Measurements from ENCODE around the gene KIF5C.
"Not testable (repeated sequence)": the region's sequence is repeated elsewhere in the genome, so short reads cannot be mapped to it uniquely, and the experiment has no call there.

The KIF5C gene

GRCh38 chr2:148874868-148875341, at the start of gene KIF5C:
TSS of gene KIF5C (plus strand) at chr2:148875227. CDS start at chr2:148875618, 391 bp downstream.
- peak; percentile 76 to 78 for DNase-seq (ENCODE audit: low read depth in 2 of 2)

- no peak for DNase-seq (ENCODE audit: low read depth in 2 of 2)
These were observed 48.2 kb upstream of the KIF5C start for GRCh38 chr2:148826791-148827190.

- DNase-seq (ENCODE audit: low read depth in 2 of 2): no peak
These were observed 46.1 kb upstream of the KIF5C start for GRCh38 chr2:148828941-148829340.

GRCh38 chr2:148829618-148830017, 45.4 kb upstream of the KIF5C start:
- no peak for DNase-seq (ENCODE audit: low read depth in 2 of 2)

- no peak for DNase-seq (ENCODE audit: low read depth in 2 of 2)
These were observed 42.4 kb upstream of the KIF5C start for GRCh38 chr2:148832637-148833036.

- DNase-seq (ENCODE audit: low read depth in 2 of 2): no peak
These were observed 33.0 kb upstream of the KIF5C start for GRCh38 chr2:148842050-148842449.

- no peak for DNase-seq (ENCODE audit: low read depth in 2 of 2)
These were observed 26.9 kb upstream of the KIF5C start for GRCh38 chr2:148848146-148848545.

GRCh38 chr2:148853458-148853857, 21.6 kb upstream of the KIF5C start:
- DNase-seq (ENCODE audit: low read depth in 2 of 2): no peak

GRCh38 chr2:148860037-148860436, 15.0 kb upstream of the KIF5C start:
- no peak for DNase-seq (ENCODE audit: low read depth in 2 of 2)

GRCh38 chr2:148861367-148861766, 13.7 kb upstream of the KIF5C start:
- no peak for DNase-seq (ENCODE audit: low read depth in 2 of 2)

GRCh38 chr2:148862478-148862877, 12.5 kb upstream of the KIF5C start:
- not testable (repeated sequence) for DNase-seq (ENCODE audit: low read depth in 2 of 2)

GRCh38 chr2:148865512-148865911, 9.5 kb upstream of the KIF5C start:
- DNase-seq (ENCODE audit: low read depth in 2 of 2): no peak

- DNase-seq (ENCODE audit: low read depth in 2 of 2): no peak
These were observed 8.9 kb upstream of the KIF5C start for GRCh38 chr2:148866091-148866490.

- DNase-seq (ENCODE audit: low read depth in 2 of 2): no peak
These were observed 7.8 kb upstream of the KIF5C start for GRCh38 chr2:148867079-148867769.

GRCh38 chr2:148875387-148876051, 492 bp downstream of the KIF5C start:
- DNase-seq (ENCODE audit: low read depth in 2 of 2): no peak

GRCh38 chr2:148876202-148876594, 1.2 kb downstream of the KIF5C start:
- no peak for DNase-seq (ENCODE audit: low read depth in 2 of 2)

- no peak for DNase-seq (ENCODE audit: low read depth in 2 of 2)
These were observed 1.8 kb downstream of the KIF5C start for GRCh38 chr2:148876595-148877402.

- no peak for DNase-seq (ENCODE audit: low read depth in 2 of 2)
These were observed 2.3 kb downstream of the KIF5C start for GRCh38 chr2:148877403-148877740.

GRCh38 chr2:148880636-148881035, 5.6 kb downstream of the KIF5C start:
- no peak for DNase-seq (ENCODE audit: low read depth in 2 of 2)

- DNase-seq (ENCODE audit: low read depth in 2 of 2): no peak
These were observed 7.0 kb downstream of the KIF5C start for GRCh38 chr2:148882051-148882450.

GRCh38 chr2:148885209-148885608, 10.2 kb downstream of the KIF5C start:
- DNase-seq (ENCODE audit: low read depth in 2 of 2): no peak

GRCh38 chr2:148885988-148886387, 11.0 kb downstream of the KIF5C start:
- no peak for DNase-seq (ENCODE audit: low read depth in 2 of 2)

All from stimulated activated CD8-positive, alpha-beta memory T cell treated with anti-CD3 and anti-CD28 coated beads, Interleukin-7, amount 100 ng/mL, for 1 hour (primary cell).